Endothelial cell of hepatic sinusoid (primary cell): ENCODE measurements around the gene SLC7A8.
"Not testable (repeated sequence)": the region's sequence is repeated elsewhere in the genome, so short reads cannot be mapped to it uniquely, and the experiment has no call there.

Experiments used
- in situ Hi-C: cut with HindIII; loops from 2 replicates; pipeline ENCODE4 v1.10.0; 2017; ENCODE audit warnings: low sequenced_read_pairs

Gene SLC7A8

GRCh38 chr14:23117371-23118020 is 66.0 kb downstream of the SLC7A8 start:
- in situ Hi-C loops: loop anchor here (5.0 kb wide), 1 partner anchor 70 kb away; no protein-coding TSS in a partner anchor

GRCh38 chr14:23115918-23116317 is 67.5 kb downstream of the SLC7A8 start:
- in situ Hi-C loops: loop anchor here (5.0 kb wide), 1 partner anchor 71 kb away; no protein-coding TSS in a partner anchor

GRCh38 chr14:23115039-23115731 is 68.3 kb downstream of the SLC7A8 start:
- in situ Hi-C loops: loop anchor here (5.0 kb wide), 1 partner anchor 72 kb away; no protein-coding TSS in a partner anchor

DNA sequence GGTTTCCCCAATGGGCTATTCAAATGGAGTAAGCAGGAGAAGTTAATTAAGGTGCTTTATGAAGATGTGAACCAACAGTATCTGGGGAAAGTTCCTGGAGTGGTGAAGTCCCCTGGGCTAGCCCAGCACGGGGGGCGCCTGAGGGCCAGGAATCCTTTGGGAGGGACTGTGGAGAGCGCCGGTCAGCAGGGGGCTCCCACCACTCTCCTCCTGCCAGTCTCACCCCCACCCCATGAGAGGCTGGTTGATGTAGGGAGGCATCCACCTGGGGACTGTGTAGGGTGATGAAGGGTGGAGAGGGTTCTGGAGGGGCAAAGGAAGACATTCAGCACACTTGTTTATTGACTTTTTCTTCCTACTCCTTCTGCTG is 68.8 kb downstream of the SLC7A8 start:
- in situ Hi-C loops: loop anchor here (5.0 kb wide), 1 partner anchor 73 kb away; no protein-coding TSS in a partner anchor

DNA sequence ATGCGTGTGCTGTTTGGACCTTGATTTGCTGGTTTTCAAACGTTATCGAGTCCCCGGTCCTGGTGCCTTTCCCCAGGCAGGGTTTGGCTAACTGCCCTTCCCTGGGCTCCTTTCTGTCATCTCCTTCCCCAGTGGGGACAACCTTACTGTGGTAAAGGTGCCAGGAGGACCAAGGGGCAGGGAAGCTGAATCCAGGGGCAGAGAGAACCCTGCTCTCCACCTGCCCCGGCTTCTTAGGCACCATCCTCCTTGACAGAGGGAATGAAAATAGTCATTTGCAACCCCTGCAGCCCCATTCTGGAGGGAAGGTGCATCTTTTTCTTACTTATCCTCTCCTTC is 69.4 kb downstream of the SLC7A8 start:
- in situ Hi-C loops: no loop called here

- in situ Hi-C loops: no loop called here
Observed at GRCh38 chr14:23113431-23114119, 69.9 kb downstream of the SLC7A8 start.

DNA sequence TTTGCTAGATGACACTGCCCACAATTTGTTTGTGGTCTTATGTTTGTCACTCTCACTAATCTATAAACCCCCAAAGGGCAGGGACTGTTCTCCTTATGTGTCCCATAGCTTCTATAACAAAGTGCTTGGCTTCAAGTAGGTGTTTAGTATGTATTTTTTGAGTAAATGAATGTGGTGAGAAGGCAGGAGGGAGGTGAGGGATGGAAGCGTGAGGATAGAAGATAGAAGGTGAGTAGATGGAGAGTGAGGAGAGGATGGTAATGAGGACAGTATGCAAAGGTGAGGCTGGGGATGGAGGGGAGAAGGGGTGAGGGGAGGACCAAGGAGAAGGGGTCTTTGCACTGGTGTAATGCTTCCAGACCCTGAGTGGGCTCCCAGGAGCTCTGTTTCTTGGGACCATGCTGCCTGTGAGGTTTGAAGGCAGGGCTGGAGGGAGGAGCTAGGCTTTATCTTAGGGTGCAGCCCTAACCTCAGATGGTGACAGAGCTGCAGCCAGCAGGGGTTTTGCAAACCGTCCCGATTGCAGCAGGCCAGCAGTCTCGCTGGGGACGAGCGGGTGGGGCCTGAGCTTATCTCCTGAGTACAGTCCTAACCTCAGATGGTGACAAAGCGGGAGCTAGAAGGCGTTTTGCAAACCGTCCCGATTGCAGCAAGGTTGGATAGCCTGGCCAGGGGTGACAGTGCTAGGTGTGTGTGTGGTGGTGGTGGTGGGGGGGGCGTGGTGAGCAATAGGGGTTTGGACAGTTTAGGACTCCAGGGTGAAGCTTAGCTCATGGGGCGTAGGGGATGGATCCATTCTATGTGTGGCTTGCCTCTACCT is 70.9 kb downstream of the SLC7A8 start:
- in situ Hi-C loops: no loop called here

GRCh38 chr14:23110579-23111365 is 72.7 kb downstream of the SLC7A8 start:
- in situ Hi-C loops: no loop called here

- in situ Hi-C loops: no loop called here
Observed at GRCh38 chr14:23109769-23110168, 73.7 kb downstream of the SLC7A8 start.

DNA sequence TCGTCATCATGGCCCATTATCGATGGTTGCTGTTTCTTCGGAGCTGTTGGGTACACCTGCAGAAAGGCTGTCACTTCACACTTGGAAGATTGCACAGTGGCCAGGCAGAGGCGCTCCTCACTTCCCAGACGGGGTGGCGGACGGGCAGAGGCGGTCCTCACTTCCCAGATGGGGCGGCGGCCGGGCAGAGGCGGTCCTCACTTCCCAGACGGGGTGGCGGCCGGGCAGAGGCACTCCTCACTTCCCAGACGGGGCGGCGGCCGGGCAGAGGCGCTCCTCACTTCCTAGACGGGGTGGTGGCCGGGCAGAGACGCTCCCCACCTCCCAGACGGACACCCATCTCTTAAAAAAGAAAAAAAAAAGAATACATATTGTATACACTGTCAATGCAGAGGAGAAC is 75.3 kb downstream of the SLC7A8 start:
- in situ Hi-C loops: not testable (repeated sequence)

DNA sequence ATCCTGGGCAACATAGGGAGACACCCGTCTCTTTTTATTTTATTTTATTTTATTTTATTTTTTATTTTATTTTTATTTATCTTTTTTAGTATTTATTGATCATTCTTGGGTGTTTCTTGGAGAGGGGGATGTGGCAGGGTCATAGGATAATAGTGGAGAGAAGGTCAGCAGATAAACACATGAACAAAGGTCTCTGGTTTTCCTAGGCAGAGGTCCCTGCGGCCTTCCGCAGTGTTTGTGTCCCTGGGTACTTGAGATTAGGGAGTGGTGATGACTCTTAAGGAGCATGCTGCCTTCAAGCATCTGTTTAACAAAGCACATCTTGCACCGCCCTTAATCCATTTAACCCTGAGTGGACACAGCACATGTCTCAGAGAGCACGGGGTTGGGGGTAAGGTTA is 75.8 kb downstream of the SLC7A8 start:
- in situ Hi-C loops: not testable (repeated sequence)

DNA sequence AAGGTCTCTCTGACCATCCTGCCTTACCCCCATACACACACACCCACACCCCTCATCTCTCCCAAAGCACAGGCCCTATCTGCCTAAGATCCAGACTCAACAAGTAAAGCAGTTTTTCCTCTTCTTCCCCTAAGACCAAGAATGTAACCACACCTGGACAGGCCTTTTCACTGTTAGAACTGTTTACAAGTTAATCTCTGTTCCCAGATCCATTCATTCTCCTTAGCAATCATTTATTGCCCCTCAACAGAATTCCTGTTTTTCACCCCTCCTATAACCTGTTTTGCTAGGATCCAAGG is 76.8 kb downstream of the SLC7A8 start:
- in situ Hi-C loops: no loop called here

DNA sequence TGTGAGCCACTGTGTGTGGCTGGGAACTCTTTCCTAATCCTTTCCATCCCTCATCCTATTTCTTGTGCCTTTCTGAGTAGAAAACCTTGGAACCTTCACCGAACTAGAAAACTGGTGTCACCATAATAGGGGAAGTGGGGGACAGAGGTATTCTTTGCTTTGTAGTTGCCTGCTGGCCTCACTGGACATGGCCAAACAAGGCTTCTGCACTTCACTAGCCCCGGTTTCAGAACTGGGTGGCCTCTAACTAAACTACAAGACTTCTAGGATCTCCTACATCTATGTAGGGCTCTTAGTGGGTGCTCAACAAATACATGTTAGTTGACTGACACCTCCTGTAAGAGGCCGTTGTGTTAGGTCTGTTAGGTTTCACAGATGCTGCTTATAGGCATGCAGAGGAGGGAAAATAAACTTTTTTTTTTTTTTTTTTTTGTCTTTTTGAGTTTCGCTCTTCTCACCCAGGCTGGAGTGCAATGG is 78.1 kb downstream of the SLC7A8 start:
- in situ Hi-C loops: no loop called here

GRCh38 chr14:23104591-23105347 is 78.7 kb downstream of the SLC7A8 start, which contains the start of gene CIROP:
TSS of gene CIROP (minus strand) at chr14:23104989. CDS start at chr14:23104920, 69 bp downstream.
- in situ Hi-C loops: no loop called here

DNA sequence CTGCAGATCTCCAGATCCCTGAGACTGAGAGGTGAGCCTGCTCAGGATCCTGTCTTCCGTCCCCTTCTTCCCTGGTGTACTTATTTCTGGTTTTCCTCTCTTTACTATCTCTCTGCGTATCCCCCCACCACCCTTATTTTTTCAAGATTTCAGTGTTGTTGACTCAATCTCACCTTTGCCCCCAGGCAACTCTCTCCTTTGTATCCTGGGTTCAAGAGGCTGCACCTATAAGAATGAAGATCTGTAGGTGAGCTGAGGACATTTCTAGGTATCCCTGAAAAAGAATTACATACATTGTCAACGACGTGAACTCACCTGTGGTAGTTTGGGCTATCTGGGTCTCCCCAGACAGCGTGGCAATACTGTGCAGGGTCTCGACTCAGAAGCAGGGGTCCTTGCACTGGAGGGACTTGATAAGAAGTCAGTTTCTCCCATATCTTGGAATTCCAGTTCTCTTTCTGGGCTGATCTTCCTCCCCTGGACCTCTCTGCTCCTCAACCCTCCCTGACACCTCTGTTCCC is 79.3 kb downstream of the SLC7A8 start:
- in situ Hi-C loops: no loop called here

GRCh38 chr14:23103581-23103980 is 79.9 kb downstream of the SLC7A8 start:
- in situ Hi-C loops: no loop called here

GRCh38 chr14:23102801-23103200 is 80.7 kb downstream of the SLC7A8 start:
- in situ Hi-C loops: no loop called here

- in situ Hi-C loops: no loop called here
Observed at GRCh38 chr14:23101986-23102625, 81.4 kb downstream of the SLC7A8 start.
